Stimulated activated CD8-positive, alpha-beta memory T cell treated with anti-CD3 and anti-CD28 coated beads, Interleukin-15, amount 100 ng/mL, for 1 hour (primary cell): ENCODE results near the gene GABPB2.
"Not testable (repeated sequence)": the region's sequence is repeated elsewhere in the genome, so short reads cannot be mapped to it uniquely, and the experiment has no call there.

Experiments
- DNase-seq: peaks from one replicate; pipeline ENCODE4 v3.0.0-alpha.2; 2020; ENCODE audit warnings: low read depth

GABPB2 gene

GRCh38 chr1:151060007-151060656 is 10.4 kb upstream of the GABPB2 start, which contains the start of gene MLLT11:
Gene MLLT11 (plus strand): TSS chr1:151060397. CDS start chr1:151067225, 6,828 bp downstream.
- no peak for DNase-seq

DNA sequence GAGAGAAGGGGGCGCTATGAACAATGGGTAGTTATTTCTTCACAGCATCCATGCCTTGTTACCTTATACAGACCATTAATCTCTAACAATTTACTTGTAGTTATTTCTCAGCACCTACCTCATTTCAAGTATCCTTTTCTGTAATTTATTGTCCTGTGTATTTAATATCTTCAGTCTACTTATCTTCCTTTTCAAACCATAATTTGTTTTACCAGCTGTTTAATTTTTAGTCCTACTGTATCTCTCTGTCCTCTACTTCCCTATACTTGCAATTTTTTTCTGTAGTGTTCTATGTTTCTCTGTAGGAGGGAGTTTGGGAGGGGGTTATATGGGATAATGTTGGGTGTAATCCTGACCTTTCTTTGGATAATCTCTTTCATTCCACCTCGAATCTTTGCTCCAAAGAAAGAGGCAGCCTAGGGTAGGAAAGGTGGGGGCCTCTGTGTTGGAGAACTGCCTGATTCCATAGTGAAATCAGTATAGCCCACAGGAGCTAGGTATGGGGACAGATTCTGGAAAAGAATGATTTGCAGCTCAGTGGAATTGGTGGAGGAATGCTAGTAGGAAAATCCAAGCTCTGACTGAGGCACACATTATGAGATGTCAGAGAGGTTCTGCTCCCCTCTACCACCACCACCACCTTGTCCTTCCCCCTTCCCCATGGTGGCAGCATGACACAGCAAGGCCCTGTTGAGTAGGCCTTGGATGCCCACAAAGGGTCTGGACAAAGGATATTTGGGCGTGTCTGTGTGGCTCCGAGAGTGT is 9.7 kb upstream of the GABPB2 start:
- no peak for DNase-seq

- DNase-seq, result no peak
Measured at GRCh38 chr1:151061704-151062103, 8.9 kb upstream of the GABPB2 start.

- no peak for DNase-seq
Measured at GRCh38 chr1:151062741-151063371, 7.7 kb upstream of the GABPB2 start.

GRCh38 chr1:151065089-151065645 is 5.4 kb upstream of the GABPB2 start:
- no peak for DNase-seq

GRCh38 chr1:151067185-151067584 is 3.4 kb upstream of the GABPB2 start:
- DNase-seq, result no peak

DNA sequence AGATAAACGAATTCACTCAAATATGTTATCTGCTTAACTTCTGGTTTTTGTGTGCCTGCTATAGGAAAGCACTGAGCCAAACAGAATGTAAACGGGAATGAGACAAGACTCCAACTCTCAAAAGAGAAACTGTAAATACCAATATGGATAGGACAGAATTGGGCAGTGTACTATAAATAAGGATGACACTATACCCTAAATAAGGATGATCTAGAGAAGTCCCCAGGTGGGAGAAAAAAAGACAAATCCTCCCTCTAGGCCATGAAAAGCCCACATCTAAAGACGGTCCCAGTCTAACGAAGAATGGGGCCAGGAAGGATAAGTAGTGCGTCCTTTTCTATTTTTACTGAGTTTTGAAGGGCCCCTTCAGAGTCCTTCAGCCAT is 1.5 kb upstream of the GABPB2 start:
- no peak for DNase-seq

DNA sequence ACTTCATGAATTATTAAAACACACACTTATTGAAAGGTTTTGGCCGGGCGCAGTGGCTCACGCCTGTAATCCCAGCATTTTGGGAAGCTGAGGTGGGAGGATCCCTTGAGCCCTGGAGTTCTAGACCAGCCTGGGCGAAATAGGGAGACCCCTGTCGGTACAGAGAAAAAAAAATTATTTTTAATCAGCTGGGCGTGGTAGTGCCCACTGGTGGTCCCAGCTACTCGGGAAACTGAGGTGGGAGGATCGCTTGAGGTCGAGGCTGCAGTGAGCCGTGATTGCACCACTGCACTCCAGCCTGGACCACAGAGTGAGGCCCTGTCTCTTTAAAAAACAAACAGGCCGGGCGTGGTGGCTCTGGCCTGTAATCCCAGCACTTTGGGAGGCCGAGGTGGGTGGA is 1.7 kb downstream of the GABPB2 start:
- no peak for DNase-seq

- DNase-seq, result no peak
Measured at GRCh38 chr1:151085953-151086559, 15.5 kb downstream of the GABPB2 start.

- DNase-seq, result not testable (repeated sequence)
Measured at GRCh38 chr1:151097426-151097825, 26.9 kb downstream of the GABPB2 start.

DNA sequence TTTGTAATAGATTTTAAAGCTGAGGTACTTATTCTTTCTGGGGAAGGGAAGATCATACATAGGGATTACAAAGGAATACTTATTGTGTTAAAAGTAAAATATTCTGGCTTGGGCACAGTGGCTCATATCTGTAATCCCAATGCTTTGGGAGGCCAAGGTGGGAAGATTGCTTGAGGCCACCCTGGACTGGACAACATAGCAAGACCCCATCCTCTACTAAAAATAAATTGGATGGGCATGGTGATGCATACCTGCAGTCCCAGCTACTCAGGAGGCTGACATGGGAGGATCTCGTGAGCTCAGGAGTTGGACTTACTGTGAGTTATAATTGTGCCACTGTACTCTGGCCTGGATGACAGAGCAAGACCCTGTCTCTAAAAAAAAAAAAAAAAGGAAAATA is 27.6 kb downstream of the GABPB2 start:
- no peak for DNase-seq

GRCh38 chr1:151104630-151105029 is 34.1 kb downstream of the GABPB2 start:
- DNase-seq, result no peak

- DNase-seq, result no peak
Measured at GRCh38 chr1:151106894-151107293, 36.3 kb downstream of the GABPB2 start.

DNA sequence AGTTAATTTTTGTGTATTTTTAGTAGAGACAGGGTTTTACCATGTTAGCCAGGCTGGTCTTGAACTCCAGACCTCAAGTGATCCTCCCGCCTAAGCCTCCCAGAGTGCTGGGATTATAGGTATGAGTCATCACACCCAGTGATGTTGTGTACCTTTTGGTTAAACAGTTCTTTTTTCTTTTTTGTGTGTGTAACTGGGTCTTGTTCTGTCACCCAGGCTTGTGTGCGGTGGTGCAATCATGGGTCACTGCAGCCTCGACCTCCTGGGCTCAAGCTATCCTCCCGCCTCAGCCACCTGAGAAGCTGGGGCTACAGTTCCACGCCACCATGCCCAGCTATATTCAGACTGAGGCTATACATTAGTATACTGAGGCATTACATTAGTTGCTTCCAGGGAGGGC is 37.8 kb downstream of the GABPB2 start:
- DNase-seq, result no peak

DNA sequence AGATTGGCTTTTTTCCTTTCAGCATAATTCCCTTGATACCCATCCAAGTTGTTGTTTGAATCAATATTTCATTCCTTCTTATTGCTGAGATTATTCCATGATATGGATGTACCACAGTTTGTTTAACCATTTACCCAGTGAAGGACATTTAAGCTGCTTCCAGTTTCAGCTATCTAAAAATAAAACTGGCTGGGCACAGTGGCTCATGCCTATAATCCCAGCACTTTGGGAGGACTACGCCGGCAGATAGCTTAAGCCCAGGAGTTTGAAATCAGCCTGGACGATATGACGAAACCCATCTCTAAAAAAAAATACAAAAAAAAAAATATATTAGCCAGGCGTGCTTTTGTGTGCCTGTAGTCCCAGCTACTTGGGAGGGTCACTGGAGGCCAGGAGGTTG is 43.3 kb downstream of the GABPB2 start:
- no peak for DNase-seq

GRCh38 chr1:151124763-151125403 is 54.3 kb downstream of the GABPB2 start:
- no peak for DNase-seq

DNA sequence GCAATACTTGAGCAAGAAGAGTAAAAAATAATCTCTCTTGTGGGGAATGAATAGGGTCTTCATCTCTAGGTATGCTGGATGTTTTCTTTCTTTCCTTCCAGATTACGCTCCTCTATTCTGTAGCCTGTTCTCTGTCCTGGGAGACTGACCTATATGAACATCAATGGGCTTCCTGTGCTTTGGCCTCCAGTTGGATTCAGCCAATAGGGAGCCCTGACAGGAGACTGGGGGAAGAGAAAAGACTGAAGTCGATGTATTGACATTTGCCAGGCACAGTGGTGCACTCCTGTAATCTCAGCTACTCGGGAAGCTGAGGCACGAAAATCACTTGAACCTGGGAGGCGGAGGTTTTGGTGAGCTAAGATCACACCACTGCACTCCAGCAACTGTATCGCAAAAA is 58.2 kb downstream of the GABPB2 start:
- no peak for DNase-seq

DNA sequence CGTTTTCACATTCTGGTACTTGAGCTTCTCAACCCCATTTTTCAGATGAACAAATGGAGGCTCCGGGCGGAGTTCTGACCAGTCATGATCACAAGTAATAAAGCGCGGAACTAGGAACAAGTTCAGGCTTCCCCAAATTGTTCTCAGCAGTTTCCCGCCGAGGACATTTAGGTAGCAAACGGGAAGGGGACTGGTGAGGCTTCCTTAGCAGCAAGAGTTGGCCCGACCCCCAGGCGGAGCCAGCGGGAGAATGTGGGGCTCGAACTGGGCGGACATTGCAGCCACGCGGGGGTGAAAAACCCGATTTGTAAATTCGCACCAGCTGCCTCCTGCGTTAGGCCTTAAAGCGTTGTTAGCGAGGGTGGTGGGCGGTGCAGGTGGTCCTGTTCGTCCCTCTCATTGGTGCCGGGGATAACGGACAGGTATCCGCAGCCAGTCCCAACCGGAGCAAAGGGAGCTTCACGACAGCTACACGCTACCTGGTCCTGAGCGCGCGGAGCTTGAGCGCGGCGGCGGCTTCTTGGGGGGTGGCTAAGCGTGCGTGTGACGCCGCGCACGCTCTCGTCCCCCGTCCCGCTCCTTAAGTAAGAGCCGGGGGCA is 60.5 kb downstream of the GABPB2 start:
- DNase-seq, result peak; percentile 48

DNA sequence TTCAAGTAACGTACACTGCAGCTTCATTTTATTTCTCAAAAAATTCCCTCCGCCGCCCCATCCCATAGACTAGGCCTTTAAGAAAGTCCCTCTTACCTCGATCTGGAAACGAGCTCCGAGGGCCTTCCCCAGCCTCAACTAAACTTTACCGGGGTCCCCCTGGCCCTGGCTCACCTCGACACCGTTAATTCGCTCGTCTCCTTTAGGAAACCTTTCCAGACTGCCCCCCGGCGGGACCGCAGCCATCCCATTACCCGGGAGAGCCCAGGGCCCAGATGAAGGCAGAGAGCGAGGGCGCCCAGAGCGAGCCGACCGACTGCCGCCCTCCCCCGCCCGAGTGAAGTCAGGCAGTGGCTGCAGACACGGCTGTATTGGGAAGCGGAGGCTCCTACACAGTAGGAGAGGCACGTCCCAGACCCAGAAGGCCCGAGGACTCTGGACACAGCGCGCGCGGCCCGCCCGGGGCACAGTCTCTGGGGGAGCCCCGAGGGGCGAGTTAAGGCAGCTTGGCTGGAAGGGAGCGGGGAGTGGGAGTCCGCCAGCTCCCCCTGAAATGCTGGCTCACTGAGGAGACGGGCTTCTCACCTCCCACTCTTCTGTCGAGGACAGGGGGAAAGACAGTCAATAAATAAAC is 61.3 kb downstream of the GABPB2 start:
- no peak for DNase-seq

DNA sequence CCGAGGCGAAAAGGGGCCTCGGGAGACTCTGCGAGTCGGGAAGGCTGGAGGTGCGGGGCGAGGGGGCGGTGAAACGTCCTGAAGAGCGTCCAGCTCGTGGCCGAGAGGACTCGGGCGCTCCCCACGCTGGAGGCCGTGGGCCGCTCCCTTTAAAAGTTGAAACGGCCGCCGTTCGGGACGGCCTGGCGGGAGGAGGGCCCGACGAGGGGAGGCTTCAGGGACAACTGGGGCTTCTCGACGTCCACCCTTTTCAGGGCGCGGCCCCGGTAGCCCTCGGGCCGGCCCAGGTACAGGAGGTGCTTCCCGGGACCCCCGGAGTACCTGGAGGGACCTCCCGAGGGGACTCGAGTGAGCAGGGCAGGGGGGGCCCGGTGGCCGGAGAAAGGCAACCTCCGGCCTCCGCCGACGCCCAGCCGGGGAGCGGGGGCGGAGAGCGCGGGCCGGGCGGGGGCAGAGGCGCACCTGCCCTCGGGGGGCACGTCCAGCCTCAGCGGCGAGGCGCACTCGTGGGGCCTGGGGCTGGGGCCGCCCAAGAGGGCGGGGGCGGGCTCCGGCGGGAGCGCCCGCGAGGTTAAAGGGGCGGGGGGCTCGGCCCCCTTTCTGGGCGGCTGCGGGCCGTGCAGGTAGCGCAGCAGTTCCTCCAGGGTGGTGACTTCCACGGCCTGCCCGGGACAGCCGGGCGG is 61.9 kb downstream of the GABPB2 start:
- DNase-seq, result no peak
